NCI-H2171 treated with DMSO at 0.1 percent for 48 hours (cell line): Measurements from ENCODE around the gene SVIL.

Experiments
- DNase-seq: peaks from one replicate; lab custom pipeline; 2025; lab: John Stamatoyannopoulos, UW

The SVIL gene, protein sequence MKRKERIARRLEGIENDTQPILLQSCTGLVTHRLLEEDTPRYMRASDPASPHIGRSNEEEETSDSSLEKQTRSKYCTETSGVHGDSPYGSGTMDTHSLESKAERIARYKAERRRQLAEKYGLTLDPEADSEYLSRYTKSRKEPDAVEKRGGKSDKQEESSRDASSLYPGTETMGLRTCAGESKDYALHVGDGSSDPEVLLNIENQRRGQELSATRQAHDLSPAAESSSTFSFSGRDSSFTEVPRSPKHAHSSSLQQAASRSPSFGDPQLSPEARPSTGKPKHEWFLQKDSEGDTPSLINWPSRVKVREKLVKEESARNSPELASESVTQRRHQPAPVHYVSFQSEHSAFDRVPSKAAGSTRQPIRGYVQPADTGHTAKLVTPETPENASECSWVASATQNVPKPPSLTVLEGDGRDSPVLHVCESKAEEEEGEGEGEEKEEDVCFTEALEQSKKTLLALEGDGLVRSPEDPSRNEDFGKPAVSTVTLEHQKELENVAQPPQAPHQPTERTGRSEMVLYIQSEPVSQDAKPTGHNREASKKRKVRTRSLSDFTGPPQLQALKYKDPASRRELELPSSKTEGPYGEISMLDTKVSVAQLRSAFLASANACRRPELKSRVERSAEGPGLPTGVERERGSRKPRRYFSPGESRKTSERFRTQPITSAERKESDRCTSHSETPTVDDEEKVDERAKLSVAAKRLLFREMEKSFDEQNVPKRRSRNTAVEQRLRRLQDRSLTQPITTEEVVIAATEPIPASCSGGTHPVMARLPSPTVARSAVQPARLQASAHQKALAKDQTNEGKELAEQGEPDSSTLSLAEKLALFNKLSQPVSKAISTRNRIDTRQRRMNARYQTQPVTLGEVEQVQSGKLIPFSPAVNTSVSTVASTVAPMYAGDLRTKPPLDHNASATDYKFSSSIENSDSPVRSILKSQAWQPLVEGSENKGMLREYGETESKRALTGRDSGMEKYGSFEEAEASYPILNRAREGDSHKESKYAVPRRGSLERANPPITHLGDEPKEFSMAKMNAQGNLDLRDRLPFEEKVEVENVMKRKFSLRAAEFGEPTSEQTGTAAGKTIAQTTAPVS (N-terminal part only)

DNA sequence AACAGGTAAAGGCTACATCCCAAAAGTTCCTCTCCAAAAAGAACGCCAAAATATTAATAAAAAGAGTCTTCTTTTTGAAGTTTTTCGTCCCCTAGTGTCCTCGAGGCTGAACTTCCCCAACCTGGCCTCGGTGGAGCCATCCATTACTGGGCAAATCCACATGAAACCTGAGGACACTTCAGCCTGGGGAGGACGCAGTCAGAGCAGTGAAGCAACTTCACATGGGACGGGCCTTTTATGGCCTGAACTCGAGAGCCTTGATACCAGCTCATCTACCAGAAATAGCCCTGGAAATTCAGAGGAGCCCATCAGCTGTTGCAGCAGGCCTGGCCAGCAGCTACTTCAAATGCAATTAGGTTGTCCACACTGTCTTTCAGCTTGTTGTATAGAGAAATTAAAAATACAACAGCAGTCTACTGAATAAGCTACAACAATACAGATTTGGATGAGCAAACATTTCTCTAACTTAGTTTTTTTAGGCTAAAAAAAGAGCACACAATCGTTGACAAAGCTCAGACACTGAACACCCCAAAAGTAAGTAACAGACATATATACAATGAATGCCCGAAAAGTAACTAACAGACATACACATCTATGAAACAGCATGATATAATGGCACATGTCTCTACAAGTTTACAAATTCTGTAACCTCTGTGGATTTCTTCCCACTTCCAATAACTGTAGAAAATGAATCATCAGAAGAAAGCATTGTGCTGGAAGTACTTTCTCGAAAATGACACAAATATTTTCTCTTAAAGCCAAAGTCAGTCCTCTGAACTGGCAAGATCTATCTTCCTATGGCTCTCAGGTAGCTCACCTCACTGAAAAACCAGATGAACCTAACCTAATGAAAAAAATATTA is at the start of gene SVIL:
TSS of gene SVIL (minus strand) at position 208 of the 862 bp plus-strand sequence. CDS start 79,913 bp downstream, outside the sequence.
- DNase-seq: no peak

DNA sequence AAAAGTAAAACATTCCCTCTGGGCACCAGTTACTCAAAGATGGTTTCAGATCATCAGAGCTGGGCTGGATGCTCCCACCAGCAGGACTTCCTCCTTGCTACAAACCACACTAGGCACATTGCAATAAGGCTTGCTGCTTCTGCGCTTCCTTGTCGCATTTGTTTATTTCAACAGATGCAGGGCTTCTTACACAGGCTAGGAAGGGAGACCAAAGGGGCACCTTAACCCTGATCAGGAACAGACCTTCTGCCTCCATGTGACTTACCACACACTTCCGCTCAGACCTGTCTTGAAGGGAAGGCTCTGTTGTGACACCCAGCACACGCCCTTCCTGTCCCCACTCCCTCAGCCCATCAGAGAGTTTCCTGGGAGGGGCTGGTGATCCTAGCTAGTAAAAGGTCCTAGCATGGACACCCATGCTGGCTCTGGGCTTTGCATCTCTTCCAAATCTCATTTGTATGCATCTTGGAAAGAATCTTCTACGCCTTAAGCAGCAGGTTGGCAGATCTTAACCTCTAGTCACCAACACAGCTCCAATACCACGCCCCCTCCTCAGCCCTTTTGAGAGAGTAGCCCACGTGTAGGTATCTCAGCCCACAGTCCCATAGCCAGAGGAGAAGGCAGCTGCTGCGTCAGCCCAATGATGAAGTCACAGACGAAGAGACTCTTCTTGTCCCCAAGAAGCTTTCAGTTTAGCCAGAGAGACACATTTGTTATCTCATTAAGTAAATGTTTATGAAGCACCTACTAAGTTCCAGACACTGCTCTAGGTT is 47.1 kb upstream of the SVIL start:
- DNase-seq: no peak

DNA sequence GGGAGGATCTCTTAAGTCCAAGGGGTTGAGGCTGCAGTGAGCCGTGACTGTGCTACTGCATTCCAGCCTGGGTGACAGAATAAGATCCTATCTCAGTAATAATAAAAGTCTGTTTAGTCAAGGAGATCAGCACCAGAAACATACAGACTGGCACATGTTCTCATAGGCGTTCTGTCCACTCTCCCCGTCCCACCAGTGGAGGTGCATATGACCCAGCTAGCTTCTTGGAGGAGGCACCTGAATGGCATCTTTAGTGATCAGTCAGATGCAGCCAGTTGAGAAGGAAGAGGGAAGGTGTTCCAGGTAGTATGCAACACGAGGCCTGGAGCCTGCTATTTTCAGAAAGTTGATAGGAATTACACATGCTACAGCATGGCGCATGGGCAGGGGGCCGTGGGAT is 45.3 kb upstream of the SVIL start:
- DNase-seq: no peak

DNA sequence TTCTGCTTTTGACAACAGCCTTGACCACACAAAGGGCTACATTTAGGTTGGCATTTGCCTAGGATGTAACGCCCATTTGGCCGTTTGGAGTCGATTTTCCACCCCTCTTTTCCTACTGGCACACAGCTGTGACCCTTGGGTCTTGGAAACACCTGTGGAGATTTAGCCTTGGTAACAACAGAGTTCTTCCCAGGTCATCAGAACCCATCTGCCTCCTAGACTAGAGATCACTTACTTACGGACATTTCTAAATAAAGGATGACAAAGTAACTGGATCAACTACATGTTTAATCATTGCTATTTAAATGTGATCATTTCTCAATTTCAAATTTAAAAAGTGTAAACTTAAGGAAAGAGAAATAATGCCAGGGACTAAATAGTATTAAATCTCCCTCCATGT is 42.0 kb upstream of the SVIL start:
- DNase-seq: no peak

DNA sequence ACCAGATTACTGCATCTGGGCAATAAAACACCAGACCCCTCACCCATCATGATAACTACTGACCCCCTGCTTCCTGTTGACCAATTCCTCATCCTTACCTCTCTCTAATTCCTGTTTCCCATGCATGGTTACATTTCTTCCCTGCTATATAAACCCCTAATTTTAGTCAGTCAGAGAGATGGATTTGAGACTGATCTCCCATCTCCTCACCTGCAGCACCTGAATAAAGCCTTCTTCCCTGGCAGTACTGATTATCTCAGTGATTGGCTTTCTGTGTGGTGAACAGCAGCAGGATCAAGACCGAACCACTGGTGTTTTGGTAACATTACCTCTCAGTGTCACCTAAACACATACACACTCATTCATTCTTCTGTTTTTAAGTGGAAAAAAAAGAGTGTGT is 41.2 kb upstream of the SVIL start:
- DNase-seq: no peak

DNA sequence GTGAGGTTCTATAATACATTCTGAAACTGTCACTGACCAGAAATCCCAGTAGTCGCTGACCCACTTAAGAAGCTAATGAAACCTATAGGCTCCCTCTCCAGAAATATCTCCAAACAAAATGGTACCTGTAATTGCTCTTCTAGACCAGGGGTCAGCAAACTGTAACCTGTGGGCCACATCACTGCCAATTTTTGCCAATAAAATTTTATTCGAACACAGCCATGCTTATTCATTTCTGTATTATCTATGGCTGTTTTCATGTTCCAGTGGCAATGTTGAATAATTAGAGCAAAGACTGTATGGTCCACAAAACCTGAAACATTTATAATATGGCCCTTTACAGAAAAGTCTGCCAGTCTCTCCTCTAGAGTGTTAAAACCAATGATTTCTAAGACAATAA is 37.2 kb upstream of the SVIL start:
- no peak for DNase-seq

DNA sequence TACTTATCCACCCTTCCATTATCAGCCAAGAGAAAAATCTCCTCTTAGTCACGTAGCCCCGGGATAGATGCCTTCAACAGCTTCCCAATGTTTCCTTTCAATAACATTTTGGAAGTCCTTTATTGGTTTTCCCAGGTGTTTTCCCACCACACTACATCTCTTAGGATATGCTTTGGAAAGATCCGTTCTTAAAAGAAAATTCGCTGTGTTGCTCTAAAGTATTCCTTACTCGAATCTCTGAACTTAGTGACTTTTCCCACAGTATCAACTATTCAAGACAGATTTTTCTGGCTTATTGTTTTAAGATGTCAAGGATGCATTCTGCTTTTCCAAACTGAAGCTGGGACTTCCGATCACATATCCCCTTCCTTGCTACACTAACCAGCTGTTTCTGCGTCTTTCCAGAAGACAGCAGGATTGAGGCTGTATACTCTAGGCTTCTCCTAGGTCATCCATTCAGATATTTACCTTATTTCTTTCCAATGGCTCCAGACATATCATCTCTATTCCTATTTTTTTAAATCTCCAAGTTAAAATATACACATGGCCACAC is 36.5 kb upstream of the SVIL start:
- DNase-seq: no peak

DNA sequence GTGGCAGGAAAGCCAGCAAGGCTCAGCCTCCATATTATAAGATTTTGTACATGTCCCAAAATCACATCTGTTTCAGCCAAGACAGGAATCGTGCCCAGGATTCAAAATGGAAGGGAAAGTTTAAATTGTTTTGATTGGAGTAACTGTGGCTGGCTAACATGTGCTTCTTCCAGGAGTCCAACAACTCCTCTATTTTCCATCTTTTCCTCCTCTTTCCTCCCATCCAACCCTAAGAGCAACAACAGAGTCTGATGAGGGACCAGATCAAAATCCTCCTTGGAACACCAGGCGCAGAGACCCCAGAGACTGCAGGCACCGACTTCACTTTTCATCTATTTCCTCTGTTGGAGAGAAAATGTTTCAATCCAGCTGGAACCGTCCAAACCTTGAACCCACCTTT is 36.0 kb upstream of the SVIL start:
- no peak for DNase-seq

DNA sequence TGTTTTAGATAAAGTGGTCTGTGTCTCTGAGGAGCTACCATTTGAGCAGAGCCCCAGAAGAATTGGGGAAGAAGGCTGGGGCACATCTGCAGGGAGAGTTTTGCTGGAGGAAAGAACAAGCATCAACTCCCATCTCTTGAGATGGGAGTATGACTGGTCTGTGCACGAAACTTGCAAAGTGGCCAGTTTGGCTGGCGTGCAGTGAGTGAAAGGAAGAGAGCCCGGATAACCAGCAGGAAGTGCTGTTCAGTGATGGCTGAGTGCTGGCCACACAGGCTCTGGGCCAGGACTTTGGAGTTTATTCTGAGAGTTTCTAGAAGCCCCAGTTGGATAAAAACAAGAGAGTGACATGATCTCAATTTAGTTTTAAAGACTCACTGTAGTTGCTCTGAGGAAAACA is 34.4 kb upstream of the SVIL start:
- no peak for DNase-seq

DNA sequence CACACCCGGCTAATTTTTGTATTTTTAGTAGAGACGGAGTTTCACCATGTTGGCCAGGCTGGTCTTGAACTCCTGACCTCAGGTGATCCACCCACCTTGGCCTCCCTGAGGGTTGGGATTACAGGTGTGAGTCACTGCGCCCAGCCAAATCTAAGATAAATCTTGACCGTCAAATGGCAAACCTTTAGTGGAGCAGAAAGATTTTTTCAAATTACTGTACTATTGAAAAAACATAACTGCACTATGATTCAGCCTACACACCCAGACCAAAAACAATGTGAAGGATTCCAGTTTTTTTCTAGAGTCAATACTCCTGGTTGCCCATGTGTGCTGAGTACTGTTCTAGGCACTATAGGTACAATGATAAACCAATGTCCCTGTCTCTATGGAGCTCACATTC is 33.9 kb upstream of the SVIL start:
- no peak for DNase-seq

DNA sequence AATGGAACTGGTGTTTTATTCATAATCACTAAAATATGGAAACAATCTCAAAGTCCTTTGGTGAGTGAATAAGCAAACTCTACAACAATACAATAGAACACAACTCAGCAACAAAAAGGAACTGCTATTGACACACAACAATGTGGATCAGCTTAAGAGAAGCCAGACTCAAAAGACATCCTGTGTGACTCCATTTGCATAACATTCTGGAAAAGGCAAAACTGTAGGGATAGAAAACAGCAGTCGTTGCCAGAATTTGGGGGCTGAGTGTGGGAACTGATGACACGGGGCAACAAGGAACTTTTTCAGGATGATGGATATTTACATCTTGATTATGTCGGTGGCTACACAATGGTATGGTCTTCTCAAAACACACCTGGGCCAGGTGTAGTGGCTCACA is 32.4 kb upstream of the SVIL start:
- no peak for DNase-seq

DNA sequence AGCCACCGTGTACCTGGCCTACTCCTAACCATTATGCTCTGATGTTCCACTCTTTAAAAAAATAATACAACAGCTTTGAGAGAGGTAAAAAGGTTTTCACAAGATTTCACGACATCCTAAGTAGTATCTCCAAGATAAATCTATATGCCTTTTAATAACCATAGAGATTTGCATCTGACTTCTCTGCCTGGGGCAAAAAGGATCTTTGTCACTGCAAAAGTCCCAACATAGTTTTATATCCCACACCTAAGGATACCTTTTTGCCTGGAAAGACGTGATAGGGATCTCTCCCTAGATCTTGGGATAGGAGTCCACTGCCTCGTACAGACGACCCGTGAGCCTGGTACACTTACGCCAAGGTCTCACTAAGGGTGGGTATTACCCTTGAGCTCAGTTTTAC is 31.4 kb upstream of the SVIL start:
- DNase-seq: no peak

DNA sequence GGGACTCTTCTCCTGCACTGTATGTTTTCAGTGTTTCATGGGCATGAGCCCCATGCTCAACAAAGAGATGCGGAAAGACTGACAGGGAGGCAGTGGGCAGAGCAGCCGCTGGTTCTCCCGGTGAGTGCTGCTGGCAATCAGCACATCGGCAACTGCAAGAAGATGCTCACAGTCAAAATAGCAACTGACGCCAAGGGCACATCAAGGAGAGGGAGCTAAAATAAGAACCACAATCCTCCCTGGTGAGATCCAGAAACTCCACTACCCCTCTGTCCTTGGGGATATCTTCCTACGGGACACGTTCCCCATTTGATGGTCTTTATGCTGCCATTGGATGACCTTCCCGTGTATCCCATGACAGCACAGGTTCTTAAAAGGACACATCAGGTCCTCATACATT is 28.9 kb upstream of the SVIL start:
- no peak for DNase-seq

DNA sequence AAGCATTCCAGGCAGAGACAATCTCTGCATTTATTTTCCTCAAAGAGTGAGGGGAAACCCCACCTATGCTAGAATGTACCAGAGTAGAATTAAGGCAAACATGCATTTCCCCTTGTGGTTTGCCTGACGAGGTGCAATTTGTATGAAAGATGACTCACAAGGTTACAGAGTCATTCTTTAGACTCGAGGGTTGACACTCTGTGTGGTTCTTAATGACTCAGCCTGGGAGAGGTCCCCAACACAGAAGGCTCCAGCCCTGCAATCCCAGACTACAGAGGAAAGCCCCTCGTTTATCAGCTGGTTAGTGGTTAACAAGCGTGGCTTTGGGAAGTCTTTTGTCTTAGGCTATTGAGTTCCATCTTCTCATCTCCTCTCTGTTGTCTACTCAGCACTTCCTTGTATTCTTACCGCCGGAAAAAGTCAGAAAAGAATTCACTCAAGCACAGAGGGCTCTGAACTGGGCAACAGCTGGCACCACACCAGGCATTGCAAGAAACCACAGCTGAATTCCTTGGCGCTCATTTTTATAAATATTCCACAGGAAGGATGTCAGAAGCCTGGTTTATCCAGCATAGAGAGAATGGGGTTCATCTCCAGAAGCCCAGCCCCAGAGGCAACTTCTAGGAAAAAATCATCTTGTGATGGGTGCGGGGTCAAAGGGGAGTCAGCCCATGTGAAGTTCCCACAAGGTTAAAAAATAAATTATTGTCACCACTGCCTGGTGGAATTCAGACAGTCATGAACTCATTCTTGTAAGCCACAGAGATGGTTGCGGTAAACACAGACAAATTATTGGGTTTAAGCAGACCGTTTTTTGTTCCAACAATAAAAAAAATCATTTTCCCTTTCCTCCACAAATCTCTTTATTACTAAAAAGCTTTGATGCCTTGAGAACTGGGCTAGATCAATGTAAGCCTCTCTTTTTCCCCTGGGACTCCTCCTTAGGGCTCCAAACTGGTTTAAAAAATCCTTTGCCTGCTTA is 24.5 kb upstream of the SVIL start:
- DNase-seq: no peak

DNA sequence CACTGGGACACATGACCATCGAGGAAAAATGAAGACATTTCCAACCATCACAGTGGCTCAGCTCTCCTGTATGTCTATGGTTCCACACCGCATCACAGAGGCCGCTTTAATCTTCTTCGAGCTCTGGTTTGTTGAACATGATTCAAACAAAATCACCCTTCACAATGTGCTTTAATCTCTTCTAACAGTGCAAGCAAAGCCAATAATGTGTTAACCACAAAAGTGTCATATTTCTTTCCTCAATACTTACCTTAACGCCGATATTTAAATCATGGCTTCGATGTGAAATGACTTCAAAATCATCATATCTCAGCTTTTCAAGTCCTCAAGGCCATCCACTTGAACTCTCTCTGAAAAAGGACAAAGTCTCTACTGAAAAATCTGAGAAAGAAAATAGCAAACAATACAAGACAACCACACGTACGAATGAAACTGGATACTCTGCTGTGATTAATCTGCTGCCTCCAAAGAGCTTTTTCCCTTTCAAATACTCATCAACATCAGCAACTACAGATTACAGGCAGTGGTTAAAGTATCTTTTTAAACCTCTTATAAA is 23.0 kb upstream of the SVIL start:
- peak; percentile 4 for DNase-seq

DNA sequence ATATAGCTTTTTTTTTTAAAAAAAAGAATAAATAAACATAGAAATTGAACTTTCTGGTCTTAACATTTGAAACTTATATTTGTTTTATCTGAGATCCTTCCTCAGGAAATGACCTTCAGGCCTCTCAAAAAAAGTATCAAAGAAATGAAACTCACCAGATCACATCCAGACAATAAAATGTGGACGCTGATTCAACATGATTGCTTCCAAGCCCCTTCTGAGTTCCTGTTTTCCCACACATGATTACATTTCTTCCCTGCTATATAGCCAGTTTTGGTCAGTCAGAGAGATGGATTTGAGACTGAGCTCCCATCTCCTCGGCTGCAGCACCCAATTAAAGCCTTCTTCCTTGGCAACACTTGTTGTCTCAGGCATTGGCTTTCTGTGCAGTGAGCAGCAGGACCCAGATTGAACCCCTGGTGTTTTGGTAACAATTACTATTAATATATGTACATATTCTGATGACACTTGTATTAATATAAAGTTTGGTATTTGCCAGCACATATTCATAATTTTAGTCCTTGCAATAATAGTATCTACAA is 21.8 kb upstream of the SVIL start:
- no peak for DNase-seq

DNA sequence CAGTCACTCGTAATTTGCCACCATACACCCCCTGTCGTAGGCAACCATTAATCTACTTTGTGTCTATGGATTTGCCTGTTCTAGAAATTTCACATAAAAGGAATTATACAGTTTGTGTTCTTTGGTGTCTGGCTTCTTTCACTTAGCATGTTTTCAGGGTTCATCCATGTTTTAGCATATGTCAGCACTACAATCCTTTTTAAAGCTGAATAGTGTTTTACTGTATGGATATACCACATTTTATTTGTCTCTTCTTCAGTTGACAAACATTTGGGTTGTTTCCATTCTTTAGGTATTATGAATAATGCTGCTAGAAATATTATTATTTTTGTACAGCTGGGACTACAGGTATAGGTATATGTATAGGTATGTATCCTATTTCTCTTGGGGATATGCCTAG is 17.4 kb upstream of the SVIL start:
- DNase-seq: no peak

DNA sequence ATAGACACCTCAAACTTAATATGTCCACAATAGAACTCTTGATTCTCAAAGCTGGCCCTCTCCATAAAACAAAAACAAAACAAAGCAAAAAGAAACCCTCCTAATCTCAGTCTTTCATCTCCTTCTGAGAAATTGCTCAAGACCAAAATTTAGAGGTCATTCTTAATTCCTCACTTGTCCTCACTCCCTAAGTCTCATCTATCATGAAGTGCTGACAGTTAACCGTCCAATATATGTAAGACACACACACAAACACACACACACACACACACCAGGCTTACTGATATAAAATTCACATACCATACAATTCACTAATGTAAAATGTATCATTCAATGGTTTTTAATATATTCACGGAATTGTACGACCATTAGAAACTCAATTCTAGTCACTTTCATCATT is 17.0 kb upstream of the SVIL start:
- no peak for DNase-seq

DNA sequence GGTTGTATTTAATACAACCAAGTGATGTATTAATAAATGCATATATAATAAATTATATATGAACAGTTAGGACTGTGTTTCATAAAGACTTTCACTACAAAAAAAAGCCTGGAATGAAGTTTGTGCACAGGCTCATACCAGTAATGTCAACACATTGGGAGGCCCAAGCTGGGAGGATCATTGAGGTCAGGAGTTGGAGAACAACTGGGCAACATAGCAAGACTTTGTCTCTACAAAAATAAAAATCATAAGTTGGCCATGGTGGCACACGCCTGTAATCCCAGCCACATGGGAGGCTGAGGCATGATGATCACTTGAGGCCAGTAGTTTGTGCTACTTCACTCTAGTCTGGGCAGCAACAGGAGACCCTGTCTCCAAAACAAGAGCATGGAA is 15.8 kb upstream of the SVIL start:
- DNase-seq: no peak
